T-helper 1 cell treated with Interleukin-12 subunit alpha and Interleukin-12 subunit beta and Interleukin-4 antibody, amounts not matched to agents 30 ng/mL and 1 ng/mL, for 36 hours (primary cell): ENCODE results near the gene TRDN. TPM values are rescaled to one million over a fixed set of nuclear protein-coding genes. Genes with fewer than 3 reads are reported as not detected.
"Not testable (repeated sequence)": the region's sequence is repeated elsewhere in the genome, so short reads cannot be mapped to it uniquely, and the experiment has no call there.

ENCODE experiments used
- intact Hi-C: fragments of 100-400 bp; cut with micrococcal nuclease; formaldehyde crosslinking; loops from one replicate; pipeline ENCODE4 v1.15.1; 2024
- total RNA-seq: library from RNA; stranded (reverse); gene quantifications from 2 replicates; pipeline ENCODE4 v1.2.3, GENCODE V29; 2022

Gene TRDN
- total RNA-seq, 1 donor from 2014 or later = not detected

DNA sequence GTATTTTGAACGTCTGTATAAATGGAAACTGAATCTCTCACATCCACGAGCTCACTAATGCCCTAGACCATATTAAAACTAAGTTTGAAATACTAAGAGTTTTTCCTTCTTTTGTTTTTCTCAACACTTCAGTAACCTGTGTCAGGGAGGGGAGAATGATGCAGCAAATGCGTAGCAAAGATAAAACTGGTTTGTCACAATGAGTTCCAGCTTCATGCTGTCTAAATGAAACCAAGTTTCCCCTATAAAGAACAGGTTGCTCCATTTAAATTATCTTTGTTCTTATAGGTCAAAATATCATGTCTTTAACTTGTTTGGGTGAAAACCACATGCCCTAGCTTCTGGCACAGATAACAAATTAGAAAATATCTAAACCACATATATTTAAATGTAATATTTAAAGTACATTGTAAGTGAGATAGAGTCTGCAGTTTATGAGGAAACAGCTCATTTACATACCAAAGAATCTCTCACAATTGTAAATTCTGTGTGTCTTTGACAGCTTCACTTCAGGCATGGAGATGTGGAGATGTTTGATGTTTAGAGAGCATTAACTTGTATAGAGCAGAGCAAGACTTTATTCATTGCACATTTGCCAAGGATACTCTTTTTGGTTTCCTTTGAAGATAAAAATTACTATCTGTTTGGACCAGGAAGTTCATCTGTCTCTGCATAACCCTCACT lies 7.3 kb downstream of the TRDN start:
- intact Hi-C loops = no loop called here

DNA sequence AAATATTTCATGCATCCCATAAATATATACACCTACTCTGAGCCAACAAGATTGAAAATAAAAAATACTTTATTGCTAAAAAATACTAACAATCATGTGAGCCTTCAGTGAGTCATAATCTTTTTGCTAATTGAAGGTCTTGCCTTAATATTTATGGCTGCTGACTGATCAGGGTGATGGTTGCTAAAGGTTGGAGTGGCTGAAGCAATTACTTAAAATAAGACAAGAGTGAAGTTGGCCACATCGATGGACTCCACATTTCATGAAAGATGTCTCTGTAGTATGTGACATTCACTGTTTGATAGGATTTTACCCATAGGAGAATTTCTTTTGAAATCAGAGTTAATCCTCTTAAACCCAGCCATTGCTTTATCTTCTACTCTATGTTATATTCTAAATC lies 11.1 kb downstream of the TRDN start:
- intact Hi-C loops = no loop called here

- intact Hi-C loops = no loop called here
These were observed 14.0 kb downstream of the TRDN start for GRCh38 chr6:123622780-123623179.

GRCh38 chr6:123619156-123619555 lies 17.6 kb downstream of the TRDN start:
- intact Hi-C loops = no loop called here

DNA sequence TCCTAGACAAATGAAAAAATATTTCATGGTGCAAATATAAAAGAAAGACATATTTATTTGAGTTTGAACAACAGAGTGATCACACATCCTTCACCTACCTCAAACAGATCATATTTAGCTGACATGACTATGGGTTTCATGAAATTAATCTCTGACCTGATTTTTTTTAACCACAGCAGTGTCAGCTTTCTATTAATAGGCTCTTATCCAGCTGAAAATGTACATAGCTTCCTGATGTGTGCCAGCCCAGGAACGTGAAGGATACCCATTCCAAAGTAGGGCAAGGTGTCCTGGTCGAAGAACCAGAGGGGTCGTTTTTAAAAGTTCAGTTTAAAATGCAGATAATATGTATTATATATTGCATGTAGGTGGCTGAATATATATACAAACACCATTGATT lies 19.8 kb downstream of the TRDN start:
- intact Hi-C loops = no loop called here

GRCh38 chr6:123616016-123616415 lies 20.7 kb downstream of the TRDN start:
- intact Hi-C loops = no loop called here

- intact Hi-C loops = no loop called here
These were observed 26.0 kb downstream of the TRDN start for GRCh38 chr6:123610779-123611178.

DNA sequence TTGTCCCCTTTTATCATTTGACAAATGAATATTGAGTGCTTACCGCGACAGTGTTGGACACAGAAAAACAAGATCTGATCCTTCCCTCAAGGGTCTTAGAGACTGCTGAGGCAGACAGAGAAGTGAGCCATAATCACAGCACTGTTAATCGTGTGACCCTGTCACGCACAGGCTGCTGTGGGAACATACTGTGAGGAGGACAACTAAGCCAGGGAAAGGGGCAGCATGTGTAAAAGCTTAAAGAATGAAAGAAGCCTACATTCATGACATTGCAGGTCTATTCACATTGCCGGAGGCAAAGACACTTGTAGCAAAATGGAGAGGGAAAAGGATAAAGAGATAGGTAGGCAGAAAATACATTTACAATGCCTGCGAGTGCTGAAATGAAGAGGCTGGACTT lies 32.7 kb downstream of the TRDN start:
- intact Hi-C loops = no loop called here

DNA sequence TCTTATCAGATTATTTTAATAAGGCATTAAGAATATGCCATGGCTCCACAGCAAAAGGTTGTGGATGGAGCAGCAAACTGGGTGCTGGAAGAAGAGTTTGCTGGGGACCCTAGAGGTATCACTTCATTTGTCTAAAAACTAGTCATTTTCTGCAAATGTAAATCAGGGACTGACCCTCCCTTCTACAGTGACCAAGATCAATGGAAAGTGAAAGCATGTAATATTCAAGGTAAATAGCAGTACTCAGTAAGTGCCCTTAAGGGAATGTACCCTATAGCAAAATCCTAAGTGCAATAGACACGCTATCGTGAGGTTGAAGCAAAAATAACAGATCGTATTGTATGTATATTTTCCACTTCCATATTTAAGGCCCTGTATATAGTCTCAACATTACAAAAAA lies 38.7 kb downstream of the TRDN start:
- intact Hi-C loops = no loop called here

DNA sequence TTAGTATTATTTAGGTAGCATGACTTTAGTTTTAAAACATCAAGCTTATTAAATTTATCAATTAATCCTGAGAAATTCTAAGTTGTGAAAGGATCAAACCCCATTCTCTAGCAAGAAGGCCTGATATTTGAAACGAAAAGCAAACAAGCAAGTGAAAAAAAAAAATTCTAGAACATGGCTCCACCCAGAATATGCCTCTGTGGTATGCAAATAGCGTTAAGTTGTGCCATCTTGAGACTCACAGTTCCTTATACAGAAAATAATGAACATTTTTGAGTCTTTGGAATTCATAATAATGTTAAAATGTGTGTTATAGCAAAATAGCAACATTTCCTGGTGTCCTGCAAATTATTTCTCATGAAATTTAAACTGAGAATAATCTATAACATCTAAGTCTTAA lies 42.0 kb downstream of the TRDN start:
- intact Hi-C loops = no loop called here

- intact Hi-C loops = no loop called here
These were observed 44.3 kb downstream of the TRDN start for GRCh38 chr6:123592426-123592825.

- intact Hi-C loops = no loop called here
These were observed 46.8 kb downstream of the TRDN start for GRCh38 chr6:123589973-123590372.

GRCh38 chr6:123589317-123589716 lies 47.4 kb downstream of the TRDN start:
- intact Hi-C loops = no loop called here

DNA sequence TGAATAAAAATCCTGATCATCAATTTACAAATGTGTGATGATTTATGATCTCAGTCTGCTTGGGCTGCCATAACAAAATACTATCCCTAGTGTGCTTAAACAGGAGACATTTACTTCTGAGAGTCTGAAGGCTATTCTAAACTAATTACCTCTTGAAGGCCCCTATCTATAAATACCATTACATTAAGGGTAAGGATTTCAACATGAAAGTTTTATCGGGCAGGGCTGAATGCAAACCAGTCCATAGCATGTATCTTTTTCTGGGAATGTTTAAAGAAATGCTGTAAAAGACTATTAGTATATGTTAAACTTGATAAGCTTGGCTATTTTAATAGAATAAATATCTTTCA lies 48.2 kb downstream of the TRDN start:
- intact Hi-C loops = no loop called here

GRCh38 chr6:123587838-123588545 lies 48.8 kb downstream of the TRDN start:
- intact Hi-C loops = no loop called here

DNA sequence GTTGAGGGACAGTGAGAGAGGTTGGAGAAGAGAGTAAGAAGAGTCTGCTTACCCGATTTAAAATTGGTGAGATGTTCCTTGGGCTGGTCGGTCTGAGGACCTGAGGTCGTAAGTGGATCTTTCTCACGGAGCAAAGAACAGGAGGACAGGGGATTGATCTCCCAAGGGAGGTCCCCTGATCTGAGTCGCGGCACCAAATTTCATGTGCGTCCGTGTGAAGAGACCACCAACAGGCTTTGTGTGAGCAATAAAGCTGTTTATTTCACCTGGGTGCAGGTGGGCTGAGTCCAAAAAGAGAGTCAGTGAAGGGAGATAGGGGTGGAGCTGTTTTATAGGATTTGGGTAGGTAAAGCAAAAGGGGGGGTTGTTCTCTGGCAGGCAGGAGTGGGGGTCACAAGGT lies 49.3 kb downstream of the TRDN start:
- intact Hi-C loops = not testable (repeated sequence)

DNA sequence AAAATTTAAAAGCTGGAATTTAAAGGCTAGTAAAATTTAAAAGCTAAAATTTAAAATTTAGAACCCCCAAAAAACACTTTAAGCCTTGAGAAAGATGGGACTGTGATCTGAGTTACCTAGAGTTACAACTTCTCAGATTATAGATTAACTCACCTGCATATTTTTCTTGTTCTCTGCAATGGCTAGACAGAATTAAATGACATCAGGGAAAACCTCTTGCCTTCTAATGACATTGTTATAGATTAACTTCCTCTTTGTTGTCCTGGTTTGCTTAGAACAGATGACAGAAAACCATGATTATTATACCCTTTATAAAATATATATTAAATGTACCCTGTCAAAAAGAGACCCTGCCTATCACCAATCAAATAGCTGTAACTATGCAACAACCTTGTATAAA lies 56.4 kb downstream of the TRDN start:
- intact Hi-C loops = no loop called here

- intact Hi-C loops = no loop called here
These were observed 61.6 kb downstream of the TRDN start for GRCh38 chr6:123575188-123575587.

GRCh38 chr6:123570813-123571684 lies 65.7 kb downstream of the TRDN start:
- intact Hi-C loops = no loop called here

DNA sequence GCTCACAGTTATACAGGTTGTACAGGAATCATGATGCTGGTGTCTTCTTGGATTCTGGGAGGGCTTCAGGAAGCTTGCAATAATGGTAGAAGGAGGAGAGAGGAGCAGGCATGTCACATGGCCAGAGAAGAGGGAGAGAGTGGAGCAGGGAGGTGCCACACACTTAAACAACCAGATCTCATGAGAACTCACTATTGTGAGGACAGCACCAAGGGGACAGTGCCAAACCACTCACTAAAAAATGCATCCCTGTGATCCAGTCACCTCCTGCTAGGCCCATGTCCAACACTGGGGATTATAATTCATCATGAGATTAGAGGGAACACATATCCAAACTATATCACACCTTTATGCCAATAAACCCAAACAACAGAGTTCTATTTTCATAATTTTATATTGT lies 67.2 kb downstream of the TRDN start:
- intact Hi-C loops = no loop called here

DNA sequence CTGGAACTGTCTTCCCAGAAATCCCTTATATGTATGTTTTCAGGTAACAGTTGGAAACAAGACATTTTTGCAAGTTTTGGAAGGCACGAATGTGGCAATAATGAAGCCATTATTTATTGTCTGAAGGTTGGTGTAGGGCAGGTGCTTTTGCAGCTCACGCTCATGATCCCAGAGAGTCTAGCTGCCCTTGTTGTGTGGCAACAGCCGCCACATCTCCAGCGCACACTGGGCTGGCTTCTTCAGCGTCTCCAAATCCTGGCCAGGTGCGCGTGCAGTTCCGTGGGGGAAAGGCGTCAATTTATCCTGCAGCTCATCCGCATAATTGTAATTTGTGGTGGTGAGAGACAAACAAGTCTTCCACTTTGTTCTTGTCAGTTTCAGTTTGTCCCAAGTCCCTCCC lies 71.2 kb downstream of the TRDN start:
- intact Hi-C loops = no loop called here

GRCh38 chr6:123564361-123564760 lies 72.4 kb downstream of the TRDN start:
- intact Hi-C loops = no loop called here
